Measurements from ENCODE around the gene AOPEP. TPM values are rescaled to one million over a fixed set of nuclear protein-coding genes. Genes with fewer than 3 reads are reported as not detected.
A peak's percentile ranks its signal among the peaks of the same experiment; 100 is the strongest.
"Not testable (repeated sequence)": the region's sequence is repeated elsewhere in the genome, so short reads cannot be mapped to it uniquely, and the experiment has no call there.

Gene AOPEP
- total RNA-seq, 1 donor = 20.7 TPM

- no peak for DNase-seq (ENCODE audit: low read depth in 2 of 3, low spot score in 2 of 3)
Observed at GRCh38 chr9:94941211-94941875, 214.8 kb downstream of the AOPEP start.

DNA sequence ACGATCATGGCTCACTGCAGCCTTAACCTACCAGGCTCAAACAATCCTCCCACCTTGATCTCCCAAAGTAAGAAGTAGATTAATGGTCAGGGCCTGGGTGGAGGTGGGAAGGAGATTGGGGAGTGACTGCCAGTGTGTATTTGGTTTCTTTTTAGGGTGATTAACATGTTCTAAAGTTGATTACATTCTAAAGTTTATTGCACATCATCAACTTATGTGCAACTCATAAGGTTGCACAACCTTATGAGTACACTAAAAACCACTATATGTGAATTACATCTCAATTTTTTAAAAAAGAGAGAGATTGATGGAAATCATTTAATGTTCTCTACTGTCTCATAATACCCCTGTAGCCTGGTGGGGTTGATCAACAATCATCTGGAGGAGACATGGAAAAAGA, 218.1 kb downstream of the AOPEP start:
- DNase-seq (ENCODE audit: low read depth in 2 of 3, low spot score in 2 of 3) = no peak

DNA sequence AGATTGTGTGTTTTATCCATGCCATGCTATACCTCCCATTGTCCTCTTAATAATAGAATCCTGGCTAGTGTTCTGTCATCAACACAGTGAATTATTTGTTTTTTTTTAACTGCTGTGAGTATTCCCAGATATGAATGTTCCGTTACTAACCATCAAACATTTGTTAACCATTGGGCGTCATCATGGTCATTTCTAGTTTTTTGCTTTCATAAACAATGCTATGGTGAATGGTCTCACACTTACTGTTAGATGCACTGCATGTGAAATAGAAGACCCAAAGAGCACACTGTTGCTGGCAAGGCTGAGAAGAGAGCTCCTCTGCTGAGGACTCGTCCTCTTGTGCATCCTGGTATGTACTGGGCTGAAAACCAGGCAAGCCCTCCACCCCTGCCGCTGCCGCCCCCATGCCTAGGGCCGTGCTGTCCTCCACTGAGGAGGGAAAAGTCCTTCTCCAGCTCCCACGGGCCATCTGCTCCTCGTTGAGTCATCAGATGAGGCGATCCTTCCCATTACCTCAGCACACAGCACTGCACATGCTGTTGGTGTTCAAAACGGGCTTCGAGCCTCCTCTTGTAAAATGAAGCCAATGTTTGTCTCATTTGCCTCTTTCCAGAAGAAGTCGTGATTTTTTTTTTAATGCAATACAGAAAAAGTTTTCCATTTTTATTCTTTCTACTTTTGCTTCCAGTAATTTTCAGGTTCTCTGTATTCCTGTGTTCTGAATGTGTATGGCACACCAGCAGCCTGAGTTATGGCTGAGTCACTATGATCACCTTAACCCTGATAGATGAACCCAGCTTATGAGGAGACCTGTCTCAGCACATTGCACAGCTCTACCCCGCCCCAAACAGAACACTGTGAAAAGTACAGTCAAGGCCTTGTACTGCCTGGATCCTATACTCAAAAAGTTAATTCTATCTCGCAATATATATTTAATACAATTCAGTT, 219.0 kb downstream of the AOPEP start:
- DNase-seq (ENCODE audit: low read depth in 2 of 3, low spot score in 2 of 3) = no peak

GRCh38 chr9:94946256-94946655, 219.8 kb downstream of the AOPEP start:
- no peak for DNase-seq (ENCODE audit: low read depth in 2 of 3, low spot score in 2 of 3)

DNA sequence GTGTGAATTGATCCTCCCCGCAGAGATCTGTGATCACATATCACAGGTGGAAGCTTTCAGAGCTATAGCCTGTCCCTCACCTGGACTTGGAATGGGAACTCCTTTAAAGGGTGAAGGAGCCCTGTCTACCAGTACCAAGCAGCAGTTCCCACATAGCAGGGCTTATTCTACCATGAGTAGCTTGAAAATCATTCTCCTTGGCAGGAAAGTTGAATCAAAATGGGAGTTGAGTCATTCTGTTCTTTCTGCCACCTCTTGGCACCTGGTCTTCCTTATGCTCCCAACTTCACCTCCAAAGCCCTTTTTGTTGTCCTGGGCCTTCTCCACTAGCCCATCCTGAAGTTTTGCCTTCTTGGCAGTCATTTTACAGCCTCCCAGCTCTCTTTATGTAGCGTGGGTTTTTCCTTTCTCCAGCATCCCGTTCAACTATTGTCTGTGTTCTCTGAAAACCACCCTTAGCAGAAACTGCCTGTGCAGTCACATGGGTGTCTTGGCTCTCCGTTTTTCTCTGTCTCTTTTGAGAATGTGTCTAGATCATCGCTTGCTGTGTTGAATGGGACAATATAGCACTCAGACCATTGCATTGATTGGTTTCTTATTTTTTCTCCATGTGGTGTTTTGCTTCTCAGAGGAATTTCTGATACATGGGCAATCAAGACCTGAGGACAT, 222.2 kb downstream of the AOPEP start:
- no peak for DNase-seq (ENCODE audit: low read depth in 2 of 3, low spot score in 2 of 3)

- DNase-seq (ENCODE audit: low read depth in 2 of 3, low spot score in 2 of 3) = no peak
Observed at GRCh38 chr9:94949370-94949769, 222.9 kb downstream of the AOPEP start.

- DNase-seq (ENCODE audit: low read depth in 2 of 3, low spot score in 2 of 3) = no peak
Observed at GRCh38 chr9:94950040-94950578, 223.6 kb downstream of the AOPEP start.

DNA sequence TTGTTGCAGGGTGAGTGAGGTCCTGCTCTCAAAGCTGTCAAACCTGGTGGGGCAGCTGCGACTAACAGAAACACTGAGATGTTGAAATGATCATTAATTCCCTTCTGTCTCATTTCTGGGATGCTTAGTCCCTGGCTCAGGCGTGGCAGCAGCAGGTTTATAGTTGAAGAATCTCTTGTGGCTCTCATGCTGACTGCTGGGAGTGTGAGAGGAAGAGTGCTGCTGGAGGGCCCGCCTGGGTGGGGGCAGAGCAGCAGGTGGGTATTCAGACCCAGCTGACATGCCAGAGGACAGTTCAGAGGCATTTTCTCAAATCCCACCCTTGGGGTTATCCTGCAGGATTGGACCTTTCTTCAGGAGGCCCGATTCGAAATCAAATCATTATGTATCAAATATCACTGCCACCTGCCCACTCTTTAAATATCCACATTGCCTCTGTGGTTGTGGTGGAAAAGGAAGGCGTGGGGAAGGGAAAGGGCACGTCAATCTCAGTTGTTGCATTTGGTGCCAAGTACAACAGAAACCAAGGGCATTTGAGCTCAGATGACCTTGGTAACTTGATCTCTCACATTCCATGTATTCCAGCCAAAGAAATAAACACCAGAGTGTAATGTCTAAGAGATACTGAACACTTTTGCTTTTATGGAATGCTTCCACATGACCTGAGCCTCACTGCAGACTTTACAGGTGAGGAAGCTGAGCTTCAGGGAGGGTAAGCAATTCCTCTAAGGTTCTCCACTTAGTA, 224.3 kb downstream of the AOPEP start:
- DNase-seq (ENCODE audit: low read depth in 2 of 3, low spot score in 2 of 3) = no peak

DNA sequence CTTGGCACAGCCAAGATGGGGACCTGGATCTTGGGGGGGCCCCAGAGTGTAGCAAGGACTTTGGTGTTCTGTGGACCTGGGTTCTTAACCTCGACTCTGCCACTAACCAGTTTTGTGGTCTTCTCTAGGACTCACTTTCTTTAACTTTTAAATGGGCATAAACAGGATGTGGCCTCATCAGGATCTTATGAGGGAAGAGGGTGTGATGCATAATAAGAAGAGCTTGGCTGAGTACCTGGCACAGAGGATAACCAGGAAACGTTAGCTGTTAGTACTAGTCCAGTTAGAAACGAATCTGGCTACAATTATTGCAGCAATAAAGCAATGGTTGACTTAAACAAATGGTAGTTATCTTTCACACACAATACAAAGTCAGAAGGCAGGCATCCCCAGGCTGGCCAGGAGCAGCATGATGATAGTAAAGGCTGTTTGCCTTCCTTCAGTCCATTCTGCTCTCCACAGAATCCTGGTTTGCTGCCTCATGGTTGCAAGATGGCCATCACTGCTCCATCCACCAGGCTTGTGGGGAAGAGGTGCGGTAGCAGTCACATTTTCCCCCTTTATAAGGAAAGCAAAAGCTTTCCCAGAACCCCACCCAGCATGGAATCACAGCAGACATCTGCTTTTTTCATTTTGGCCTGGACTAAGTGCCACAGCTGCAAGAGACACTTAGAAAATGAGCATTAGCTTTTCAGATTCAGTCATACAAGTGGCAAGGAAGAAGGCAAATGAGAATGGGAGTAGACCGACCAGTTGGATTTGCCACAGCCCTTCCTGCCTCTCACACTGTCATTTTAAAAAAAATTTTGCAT, 225.0 kb downstream of the AOPEP start:
- DNase-seq (ENCODE audit: low read depth in 2 of 3, low spot score in 2 of 3) = no peak

DNA sequence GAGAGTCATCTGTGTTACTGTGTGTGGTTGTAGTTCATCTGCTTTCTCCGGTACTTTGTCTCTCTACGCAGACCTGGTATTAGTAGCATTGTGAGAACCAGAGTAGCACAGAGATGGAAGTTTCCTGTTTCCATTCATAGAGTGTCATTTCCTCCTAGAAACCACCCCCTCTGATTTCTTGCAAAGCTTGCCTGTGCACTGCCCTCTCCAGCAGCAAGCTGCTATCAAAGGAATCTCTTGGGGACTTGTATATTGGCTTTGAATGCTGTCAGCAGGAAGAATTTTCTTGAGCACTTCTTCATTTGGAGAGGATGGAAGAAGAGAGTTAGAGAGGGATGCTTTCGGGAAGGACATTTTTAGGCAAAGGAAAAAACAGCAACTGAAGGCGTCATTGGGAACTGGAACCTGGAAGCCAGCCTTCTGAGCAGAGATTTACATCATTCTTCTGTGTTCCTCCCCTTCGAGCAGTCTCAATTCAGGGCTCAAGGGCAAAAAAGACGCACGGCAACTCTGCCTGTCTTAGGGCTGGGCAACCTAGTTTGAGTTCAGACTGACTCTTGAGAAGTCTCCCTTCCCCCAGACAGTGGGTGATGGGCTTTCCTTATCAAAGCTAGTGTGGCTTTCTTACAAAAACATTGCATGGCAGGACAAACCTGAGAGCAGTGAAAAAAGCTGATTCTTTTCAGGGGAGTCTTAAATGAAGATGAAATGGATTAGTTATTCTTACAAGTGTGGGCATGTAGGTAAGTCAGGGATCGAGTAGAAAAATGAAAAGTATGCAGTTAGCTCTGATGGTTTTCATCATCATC, 226.3 kb downstream of the AOPEP start:
- DNase-seq (ENCODE audit: low read depth in 2 of 3, low spot score in 2 of 3) = peak in 1 of 3 donors; percentile 28

GRCh38 chr9:94956731-94957130, 230.2 kb downstream of the AOPEP start:
- no peak for DNase-seq (ENCODE audit: low read depth in 2 of 3, low spot score in 2 of 3)

DNA sequence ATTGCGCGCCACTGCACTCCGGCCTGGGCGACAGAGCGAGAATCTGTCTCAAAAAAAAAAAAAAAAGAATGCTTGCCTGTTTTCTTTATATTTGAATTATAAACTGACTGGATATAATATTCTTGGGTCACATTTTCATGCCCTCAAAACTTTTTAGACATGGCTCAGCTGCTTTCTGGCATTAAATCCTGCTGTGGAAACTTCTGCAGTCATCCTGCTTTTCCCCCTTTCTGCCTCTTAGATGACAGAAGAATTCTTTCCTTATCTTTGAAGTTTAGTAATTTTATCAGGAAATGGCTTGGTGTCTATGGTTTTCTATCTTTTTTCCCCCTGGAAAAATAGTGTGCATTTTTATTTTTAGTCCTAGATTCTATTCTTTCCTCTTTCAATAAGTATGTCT, 234.5 kb downstream of the AOPEP start:
- DNase-seq (ENCODE audit: low read depth in 2 of 3, low spot score in 2 of 3) = no peak

DNA sequence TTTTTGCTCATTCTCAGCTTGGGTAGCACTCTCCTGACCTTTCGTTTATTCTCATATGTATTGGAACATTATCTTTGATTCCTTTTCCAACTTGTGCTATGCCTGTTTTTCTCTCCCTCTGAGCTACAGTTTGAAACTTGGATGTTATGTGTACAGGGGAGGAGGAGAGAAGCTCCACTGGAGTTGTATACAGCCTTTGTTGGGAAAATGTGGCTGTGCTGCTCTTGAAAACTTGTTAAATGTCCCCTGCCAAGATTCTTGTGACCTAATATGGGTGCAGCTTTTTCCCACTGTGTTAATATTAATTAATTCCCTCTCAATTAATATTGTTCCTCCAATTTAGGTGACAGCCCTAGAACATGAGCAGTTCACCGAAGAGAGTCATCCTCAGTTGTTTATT, 235.4 kb downstream of the AOPEP start:
- no peak for DNase-seq (ENCODE audit: low read depth in 2 of 3, low spot score in 2 of 3)

GRCh38 chr9:94965631-94966030, 239.1 kb downstream of the AOPEP start:
- not testable (repeated sequence) for DNase-seq (ENCODE audit: low read depth in 2 of 3, low spot score in 2 of 3)

- DNase-seq (ENCODE audit: low read depth in 2 of 3, low spot score in 2 of 3) = not testable (repeated sequence)
Observed at GRCh38 chr9:94966046-94966445, 239.5 kb downstream of the AOPEP start.

- DNase-seq (ENCODE audit: low read depth in 2 of 3, low spot score in 2 of 3) = no peak
Observed at GRCh38 chr9:94967482-94967881, 241.0 kb downstream of the AOPEP start.

- no peak for DNase-seq (ENCODE audit: low read depth in 2 of 3, low spot score in 2 of 3)
Observed at GRCh38 chr9:94971378-94972131, 245.1 kb downstream of the AOPEP start.

DNA sequence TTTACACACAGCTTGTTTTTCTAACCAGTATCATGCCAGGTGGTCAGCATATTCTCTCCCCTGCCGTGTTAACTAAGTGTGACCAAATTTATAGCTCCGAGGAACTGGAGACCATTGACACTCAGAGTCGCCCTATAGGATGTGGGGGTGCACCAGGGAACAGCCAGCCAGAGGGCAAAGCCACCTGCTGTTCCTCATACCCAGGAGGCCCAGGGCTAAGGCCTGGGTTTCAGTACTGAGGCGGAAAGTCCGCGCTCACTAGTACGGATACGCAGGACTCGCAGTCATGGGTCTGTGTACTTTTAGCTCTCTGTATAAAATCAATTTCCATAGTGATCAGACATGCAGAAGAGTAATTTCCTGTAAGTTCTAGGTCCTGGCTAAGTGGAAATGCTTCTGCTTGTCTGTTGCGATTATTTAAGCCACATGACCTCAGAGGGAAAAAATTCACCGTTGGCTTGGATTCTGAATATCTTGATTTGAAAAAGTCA, 247.0 kb downstream of the AOPEP start:
- DNase-seq (ENCODE audit: low read depth in 2 of 3, low spot score in 2 of 3) = no peak

Data from hematopoietic multipotent progenitor cell (in vitro differentiated cells).